ENCODE measurements around the gene TPPP3. TPM values are rescaled to one million over a fixed set of nuclear protein-coding genes. Genes with fewer than 3 reads are reported as not detected.
A peak's percentile ranks its signal among the peaks of the same experiment; 100 is the strongest.

The TPPP3 gene
- total and polyA plus RNA-seq, 9 of the 15 experiments (the other 6 are each of a cell fraction or from before 2014, with no cell fraction given) = 0.13 to 0.50 (median 0.36) TPM; not detected in 2

- no peaks in the 10 kb centered on the region for H3K9me3 ChIP-seq (replicated peaks; ENCODE audit: control insufficient read depth, insufficient read depth, low read depth, low read length)
- H3K9me1 ChIP-seq (ENCODE audit: control insufficient read depth, insufficient read depth, low read length) = no peaks in the 10 kb centered on the region
- ATAC-seq = peak; percentile 88
- ChIA-PET POLR2A (interaction anchor here (0.6 to 1.6 kb wide), 2 partner anchors 22 to 139 kb away, joined by 3 to 4 read pairs; no protein-coding TSS in a partner anchor), CTCF (ENCODE audit: low intra/inter-chr PET ratio) (interaction anchor here (2.0 to 2.5 kb wide), 2 partner anchors 120 to 139 kb away, joined by 9 read pairs; partner anchors contain the start of gene PLEKHG4)
- 24% methylated on average over 28 of the region's 42 CpGs for WGBS (ENCODE audit: insufficient coverage, low coverage, missing lambda C conversion rate)
- DNase-seq (ENCODE audit: extremely low read depth in 1 of 4, low spot score in 3 of 4) = peak; percentile 75 to 84 (median 82)
- no peaks in the 10 kb centered on the region for H3K36me3 ChIP-seq (ENCODE audit: control insufficient read depth, insufficient read depth, low read length)
- no TSS peak for BruUV-seq (replicated peaks)
- no peaks in the 10 kb centered on the region for H3K79me2 ChIP-seq (ENCODE audit: control insufficient read depth, insufficient read depth, low read length)
- H3K9ac ChIP-seq (ENCODE audit: insufficient read depth in 1 of 2, low read depth in 2 of 2, low read length in 2 of 2) = peak overlapping the region in 1 of 2 experiments; percentile 15; a peak in 1 of 4 replicates
- in situ Hi-C loops (cut with MboI) = no loop called here
- peaks cover 2 to 13% of the 10 kb centered on the region in 2 experiments; a peak in 2 of 5 replicates for H3K27me3 ChIP-seq (ENCODE audit: control insufficient read depth in 2 of 2, insufficient read depth in 2 of 2, low read length in 2 of 2)
- no peak overlapping the region for H3K27ac ChIP-seq (ENCODE audit: extremely low read depth, low read depth, low read length)
- intact Hi-C loops (cut with micrococcal nuclease) = loop anchor here (5.0 to 10.0 kb wide), 2 partner anchors 54 to 137 kb away; no protein-coding TSS in a partner anchor
- H4K20me1 ChIP-seq (replicated peaks; ENCODE audit: control insufficient read depth, insufficient read depth, low read length) = no peaks in the 10 kb centered on the region
- peak overlapping the region; percentile 42; the same call in 1 of the 2 replicates for H2AFZ ChIP-seq (ENCODE audit: low read depth, low read length)
- no peak overlapping the region for H3K4me3 ChIP-seq
- FAIRE-seq = peak; percentile 40
- peaks cover 19 to 67% of the 10 kb centered on the region in 2 experiments for H3K4me1 ChIP-seq (replicated peaks in 1 of 2; ENCODE audit: control insufficient read depth in 2 of 2, insufficient read depth in 2 of 2, low read length in 2 of 2)
- no peak overlapping the region for H3K4me2 ChIP-seq (ENCODE audit: insufficient read depth, low read length)
- TF ChIP-seq ZNF695 (CRISPR knock-in tag; IDR thresholded peaks at IDR 0.05) (no peak), HMG20A (CRISPR knock-in tag; conservative IDR thresholded peaks at IDR 0.05) (no peak), BMI1 (IDR thresholded peaks at IDR 0.05; ENCODE audit: low read length) (no peak), CHAMP1 (IDR thresholded peaks at IDR 0.05) (no peak), RREB1 (CRISPR knock-in tag; IDR thresholded peaks at IDR 0.05) (no peak), ZNF23 (CRISPR knock-in tag; IDR thresholded peaks at IDR 0.05) (no peak), SP1 (CRISPR knock-in tag; IDR thresholded peaks at IDR 0.05) (peak; percentile 32; the same call in 1 of the 2 replicates), TSHZ1 (CRISPR knock-in tag; IDR thresholded peaks at IDR 0.05) (no peak), NCOA2 (IDR thresholded peaks at IDR 0.05; ENCODE audit: partially characterized antibody in 2 of 2) (no peak)
These were observed 6.0 kb upstream of the TPPP3 start for GRCh38 chr16:67399218-67399733.

All from K562 (cell line).